K562 (cell line): ENCODE data around the gene EGR1. TPM values are rescaled to one million over a fixed set of nuclear protein-coding genes. Genes with fewer than 3 reads are reported as not detected.

Experiments used
- BRD9 ChIP-seq: fragments of 450-650 bp; IDR thresholded peaks from 2 replicates; pipeline ENCODE4 v1.6.1; 2018; ENCODE audit warnings: low read depth; ENCODE audit not compliant: partially characterized antibody
- C11orf30 ChIP-seq: fragments of 450-650 bp; IDR thresholded peaks from 2 replicates; pipeline ENCODE4 v1.6.1; 2016; ENCODE audit warnings: low read depth, mild to moderate bottlenecking
- CEBPG ChIP-seq, 3 experiments: fragments of 200-800 bp in 1 of 3; sonication (Bioruptor generic) in 1 of 3; sonication (generic) in 1 of 3; formaldehyde crosslinking in 1 of 3; IDR thresholded peaks in 2 of 3; conservative IDR thresholded peaks in 1 of 3; 2 replicates each; pipeline versions ENCODE4 v1.6.1 to v1.8.0; 2016 to 2022; ENCODE audit warnings: missing compliant biosample characterization in 2 of 3, missing genetic modification characterization in 2 of 3, mild to moderate bottlenecking in 1 of 3, missing genetic modification reagents in 1 of 3
- ELF1 ChIP-seq: fragments of 200-800 bp; sonication (Bioruptor generic); IDR thresholded peaks from 2 replicates; pipeline ENCODE4 v1.6.1; 2016; ENCODE audit warnings: missing genetic modification characterization, missing compliant biosample characterization
- ETV1 ChIP-seq: fragments of 450-650 bp; conservative IDR thresholded peaks from 2 replicates; pipeline ENCODE4 v1.6.1; 2016; ENCODE audit warnings: missing genetic modification characterization, control low read depth, low read depth, missing compliant biosample characterization
- FOXP1 ChIP-seq: sonication (generic); formaldehyde crosslinking; IDR thresholded peaks from 2 replicates; pipeline ENCODE4 v1.8.0; 2022; ENCODE audit warnings: mild to moderate bottlenecking, missing genetic modification reagents
- GMEB1 ChIP-seq: fragments of 250-450 bp; sonication (Bioruptor Pico); IDR thresholded peaks from 2 replicates; pipeline ENCODE4 v1.4.0; 2020; ENCODE audit warnings: mild to moderate bottlenecking
- L3MBTL2 ChIP-seq: fragments of 450-650 bp; IDR thresholded peaks from 2 replicates; pipeline ENCODE4 v1.6.1; 2016; ENCODE audit warnings: mild to moderate bottlenecking, moderate library complexity
- MBD2 ChIP-seq: sonication (generic); IDR thresholded peaks from 2 replicates; pipeline ENCODE4 v1.6.1; 2016; ENCODE audit warnings: low read depth, borderline replicate concordance
- MEF2A ChIP-seq: IDR thresholded peaks from 2 replicates; pipeline ENCODE4 v1.6.1; 2011; ENCODE audit warnings: low read depth, mild to moderate bottlenecking, low read length, moderate library complexity; ENCODE audit not compliant: control insufficient read depth
- NFXL1 ChIP-seq: fragments of 450-650 bp; formaldehyde crosslinking; IDR thresholded peaks from 2 replicates; pipeline ENCODE4 v1.4.0; 2021; ENCODE audit warnings: mild to moderate bottlenecking
- PHB ChIP-seq: fragments of 250-450 bp; sonication (Bioruptor Pico); IDR thresholded peaks from 2 replicates; pipeline ENCODE4 v1.5.0; 2021
- ZFP36 ChIP-seq: fragments of 150-350 bp; IDR thresholded peaks from 2 replicates; pipeline ENCODE4 v1.6.1; 2018; ENCODE audit warnings: low read length, low read depth; ENCODE audit not compliant: partially characterized antibody
- ZNF12 ChIP-seq: sonication (generic); formaldehyde crosslinking; IDR thresholded peaks from 2 replicates; pipeline ENCODE4 v1.4.0; 2020; ENCODE audit warnings: mild to moderate bottlenecking, missing genetic modification reagents
- ZNF24 ChIP-seq: fragments of 450-650 bp; IDR thresholded peaks from 2 replicates; pipeline ENCODE4 v1.6.1; 2016
- ZNF584 ChIP-seq: fragments of 200-800 bp; sonication (Bioruptor generic); IDR thresholded peaks from 2 replicates; pipeline ENCODE4 v1.6.1; 2016; ENCODE audit warnings: low read depth, mild to moderate bottlenecking, missing genetic modification characterization, missing compliant biosample characterization
- ZNF592 ChIP-seq: fragments of 450-650 bp; IDR thresholded peaks from 2 replicates; pipeline ENCODE4 v1.6.1; 2017; ENCODE audit warnings: antibody characterized with exemption, mild to moderate bottlenecking
- ZNF77 ChIP-seq: fragments of 250-450 bp; sonication (Bioruptor Pico); IDR thresholded peaks from 2 replicates; pipeline ENCODE4 v1.5.0; 2020
- polyA plus RNA-seq, 8 experiments: library from polyadenylated mRNA; depleted of rRNA in 4 of 8; stranded (reverse) in 5 of 8; unstranded in 3 of 8; fragments of >200 nt; fragmentation: Nextera tagmentation in 2 of 8; fragmentation: Illumina TruSeq in 1 of 8; extraction: Ambion mirVana in 2 of 8; extraction: Trizol in 1 of 8; gene quantifications; 2 replicates each; pipeline versions ENCODE4 v1.2.1 to v1.2.3, GENCODE V29; 2011 to 2014; ENCODE audit warnings: inconsistent platforms in 1 of 8, missing spikeins in 1 of 8
- total RNA-seq, 7 experiments: library from RNA; depleted of rRNA in 6 of 7; stranded (reverse); fragments of >200 nt in 6 of 7; fragmentation: Illumina TruSeq in 2 of 7; extraction: Trizol in 2 of 7; gene quantifications; 2 replicates each; pipeline versions ENCODE4 v1.2.1 to v1.2.3, GENCODE V29; 2011 to 2021; ENCODE audit warnings: low replicate concordance in 1 of 7
- TF ChIP-seq, protein P1 (sequence below): fragments of 250-450 bp; sonication (Bioruptor Pico); IDR thresholded peaks from 2 replicates; pipeline ENCODE4 v1.4.0; 2020; ENCODE audit warnings: mild to moderate bottlenecking, moderate library complexity
- TF ChIP-seq, protein P2 (sequence below): sonication (generic); formaldehyde crosslinking; IDR thresholded peaks from 2 replicates; pipeline ENCODE4 v1.8.0; 2022; ENCODE audit warnings: missing genetic modification reagents, mild to moderate bottlenecking, moderate library complexity, borderline replicate concordance

EGR1 gene
- total and polyA plus RNA-seq, 9 of the 15 experiments (the other 6 are each of a cell fraction or from before 2014, with no cell fraction given) = 1.3 to 132 (median 21.5) TPM

GRCh38 chr5:138469540-138470321 lies 4.5 kb downstream of the EGR1 start (continued):
- TF ChIP-seq ZNF592 (no peak), ZNF12 (CRISPR knock-in tag) (no peak), ELF1 (tag) (no peak), L3MBTL2 (peak; percentile 38; the same call in 1 of the 2 replicates), PHB (peak; percentile 34; the same call in 1 of the 2 replicates), ZFP36 (no peak), ETV1 (no peak), CEBPG (CRISPR knock-in tag; IDR thresholded peaks at IDR 0.05) (no peak; the same call in 1 of the 2 replicates), CEBPG (tag; conservative IDR thresholded peaks at IDR 0.05 in 1 of 2, IDR thresholded peaks at IDR 0.05 in 1 of 2) (no peak; a peak in 1 of 4 replicates), ZNF584 (CRISPR knock-in tag) (no peak), NFXL1 (CRISPR knock-in tag) (peak; percentile 93), MEF2A (0 out of 2 replicates have a peak, but pooled peaks have one; percentile 36), GMEB1 (no peak), BRD9 (no peak), FOXP1 (CRISPR knock-in tag) (no peak), C11orf30 (no peak), ZNF24 (no peak), ZNF77 (CRISPR knock-in tag) (no peak), MBD2 (peak; percentile 85)
- TF ChIP-seq, protein P1, sequence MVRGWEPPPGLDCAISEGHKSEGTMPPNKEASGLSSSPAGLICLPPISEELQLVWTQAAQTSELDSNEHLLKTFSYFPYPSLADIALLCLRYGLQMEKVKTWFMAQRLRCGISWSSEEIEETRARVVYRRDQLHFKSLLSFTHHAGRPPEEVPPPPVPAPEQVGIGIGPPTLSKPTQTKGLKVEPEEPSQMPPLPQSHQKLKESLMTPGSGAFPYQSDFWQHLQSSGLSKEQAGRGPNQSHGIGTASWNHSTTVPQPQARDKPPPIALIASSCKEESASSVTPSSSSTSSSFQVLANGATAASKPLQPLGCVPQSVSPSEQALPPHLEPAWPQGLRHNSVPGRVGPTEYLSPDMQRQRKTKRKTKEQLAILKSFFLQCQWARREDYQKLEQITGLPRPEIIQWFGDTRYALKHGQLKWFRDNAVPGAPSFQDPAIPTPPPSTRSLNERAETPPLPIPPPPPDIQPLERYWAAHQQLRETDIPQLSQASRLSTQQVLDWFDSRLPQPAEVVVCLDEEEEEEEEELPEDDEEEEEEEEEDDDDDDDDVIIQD = no peak
- TF ChIP-seq, protein P2, sequence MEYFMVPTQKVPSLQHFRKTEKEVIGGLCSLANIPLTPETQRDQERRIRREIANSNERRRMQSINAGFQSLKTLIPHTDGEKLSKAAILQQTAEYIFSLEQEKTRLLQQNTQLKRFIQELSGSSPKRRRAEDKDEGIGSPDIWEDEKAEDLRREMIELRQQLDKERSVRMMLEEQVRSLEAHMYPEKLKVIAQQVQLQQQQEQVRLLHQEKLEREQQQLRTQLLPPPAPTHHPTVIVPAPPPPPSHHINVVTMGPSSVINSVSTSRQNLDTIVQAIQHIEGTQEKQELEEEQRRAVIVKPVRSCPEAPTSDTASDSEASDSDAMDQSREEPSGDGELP (CRISPR knock-in tag) = peak; percentile 77
